GM23338 (cell line): ENCODE measurements around the gene F2. TPM values are rescaled to one million over a fixed set of nuclear protein-coding genes. Genes with fewer than 3 reads are reported as not detected.

ENCODE experiments used
- ATAC-seq: fragments of 200-7000 bp; cut with Tn5 transposase; 3 replicates; pipeline ENCODE4 v1.9.1; 2020
- DNase-seq: peaks from one replicate; pipeline ENCODE4 v3.0.0-alpha.2; 2015; ENCODE audit warnings: low spot score
- H2AFZ ChIP-seq: fragments of 200-600 bp; sonication (generic); 2 replicates; pipeline ENCODE4 v1.8.0; 2016; ENCODE audit warnings: antibody characterized with exemption, mild to moderate bottlenecking, moderate library complexity
- H3F3A ChIP-seq: fragments of 200-600 bp; sonication (generic); replicated peaks from 2 replicates; pipeline ENCODE4 v1.8.0; 2017; ENCODE audit warnings: antibody characterized with exemption, mixed run types, low read depth
- H3K27ac ChIP-seq: fragments of 200-600 bp; sonication (generic); 2 replicates; pipeline ENCODE4 v1.6.1; 2016; ENCODE audit warnings: low read depth
- H3K27me3 ChIP-seq: fragments of 200-600 bp; sonication (generic); 2 replicates; pipeline ENCODE4 v1.8.0; 2016; ENCODE audit warnings: mild to moderate bottlenecking, mixed run types, moderate library complexity; ENCODE audit not compliant: insufficient read depth
- H3K36me3 ChIP-seq: fragments of 200-600 bp; sonication (generic); 2 replicates; pipeline ENCODE4 v1.8.0; 2016; ENCODE audit warnings: mild to moderate bottlenecking; ENCODE audit not compliant: insufficient read depth
- H3K4me1 ChIP-seq: fragments of 200-600 bp; sonication (generic); 2 replicates; pipeline ENCODE4 v1.8.0; 2016; ENCODE audit warnings: mild to moderate bottlenecking, moderate library complexity; ENCODE audit not compliant: insufficient read depth
- H3K4me2 ChIP-seq: fragments of 200-600 bp; sonication (generic); 2 replicates; pipeline ENCODE4 v1.7.1; 2017; ENCODE audit warnings: mixed run types
- H3K4me3 ChIP-seq: fragments of 200-600 bp; sonication (generic); 2 replicates; pipeline ENCODE4 v1.6.1; 2016; ENCODE audit warnings: mixed run types
- H3K79me2 ChIP-seq: fragments of 200-600 bp; sonication (generic); replicated peaks from 2 replicates; pipeline ENCODE4 v1.8.0; 2017; ENCODE audit warnings: mild to moderate bottlenecking; ENCODE audit not compliant: insufficient read depth
- H3K9me2 ChIP-seq: fragments of 200-600 bp; sonication (generic); 2 replicates; pipeline ENCODE4 v1.8.0; 2017; ENCODE audit not compliant: insufficient read depth
- H4K20me1 ChIP-seq: fragments of 200-600 bp; sonication (generic); replicated peaks from 2 replicates; pipeline ENCODE4 v1.8.0; 2017; ENCODE audit warnings: mild to moderate bottlenecking; ENCODE audit not compliant: insufficient read depth
- H3K27ac Mint-ChIP-seq: 2 replicates; pipeline ENCODE4 v1.8.0; 2020; ENCODE audit warnings: inconsistent platforms, mild to moderate bottlenecking, moderate library complexity, mixed read lengths
- H3K27me3 Mint-ChIP-seq: 3 replicates; pipeline ENCODE4 v1.8.0; 2022; ENCODE audit warnings: low read depth, mild to moderate bottlenecking, moderate library complexity, mixed read lengths, inconsistent platforms; ENCODE audit not compliant: insufficient read depth, poor library complexity
- H3K36me3 Mint-ChIP-seq: 3 replicates; pipeline ENCODE4 v1.8.0; 2021; ENCODE audit warnings: low read depth, mild to moderate bottlenecking, inconsistent platforms, moderate library complexity, mixed read lengths
- H3K4me1 Mint-ChIP-seq: 3 replicates; pipeline ENCODE4 v1.8.0; 2020; ENCODE audit warnings: mild to moderate bottlenecking, inconsistent platforms, mixed read lengths
- H3K4me3 Mint-ChIP-seq: 3 replicates; pipeline ENCODE4 v1.8.0; 2021; ENCODE audit warnings: moderate library complexity, mild to moderate bottlenecking, inconsistent platforms, mixed read lengths
- H3K9me3 Mint-ChIP-seq: 3 replicates; pipeline ENCODE4 v1.8.0; 2020; ENCODE audit warnings: moderate library complexity, mild to moderate bottlenecking, inconsistent platforms, mixed read lengths
- ETS1 ChIP-seq: IDR thresholded peaks from 2 replicates; pipeline ENCODE4 v1.6.1; 2016; ENCODE audit warnings: antibody characterized with exemption
- EZH2phosphoT487 ChIP-seq: fragments of 200-600 bp; sonication (generic); IDR thresholded peaks from one replicate; pipeline ENCODE4 v1.8.1; 2018; ENCODE audit warnings: antibody characterized with exemption; ENCODE audit not compliant: unreplicated experiment
- JUNB ChIP-seq: IDR thresholded peaks from one replicate; pipeline ENCODE4 v1.6.1; 2016; ENCODE audit warnings: antibody characterized with exemption; ENCODE audit not compliant: unreplicated experiment
- NANOG ChIP-seq: IDR thresholded peaks from 2 replicates; pipeline ENCODE4 v1.6.1; 2016; ENCODE audit warnings: antibody characterized with exemption, borderline replicate concordance
- POLR2AphosphoS5 ChIP-seq: IDR thresholded peaks from 2 replicates; pipeline ENCODE4 v1.6.1; 2016; ENCODE audit warnings: antibody characterized with exemption, low read depth
- REST ChIP-seq: IDR thresholded peaks from one replicate; pipeline ENCODE4 v1.6.1; 2018; ENCODE audit warnings: antibody characterized with exemption; ENCODE audit not compliant: unreplicated experiment
- STAT1 ChIP-seq: IDR thresholded peaks from one replicate; pipeline ENCODE4 v1.6.1; 2016; ENCODE audit warnings: antibody characterized with exemption; ENCODE audit not compliant: unreplicated experiment
- ZNF114 ChIP-seq: fragments of 250-450 bp; sonication (Bioruptor Pico); IDR thresholded peaks from 2 replicates; pipeline ENCODE4 v1.5.0; 2020; ENCODE audit warnings: mild to moderate bottlenecking, moderate library complexity
- ZNF462 ChIP-seq: fragments of 250-450 bp; sonication (Bioruptor Pico); IDR thresholded peaks from 2 replicates; pipeline ENCODE4 v1.5.0; 2020; ENCODE audit warnings: mild to moderate bottlenecking, moderate library complexity
- polyA plus RNA-seq: library from polyadenylated mRNA; unstranded; fragments of >200 nt; fragmentation: Nextera tagmentation; extraction: Ambion mirVana; gene quantifications from 2 replicates; pipeline ENCODE4 v1.2.1, GENCODE V29; 2016
- total RNA-seq: library from RNA; depleted of rRNA; stranded (reverse); fragments of >200 nt; shearing (Covaris generic); gene quantifications from 2 replicates; pipeline ENCODE4 v1.2.3, GENCODE V29; 2014

F2 gene
- total and polyA plus RNA-seq, 2 experiments from 2014 or later: 0.21 TPM; not detected in 1

GRCh38 chr11:46727952-46728658 lies 9.1 kb downstream of the F2 start:
- ATAC-seq: no peak
- H3K27me3 ChIP-seq: no peaks in the 10 kb centered on the region
- no peak overlapping the region; the same call in 1 of the 2 replicates for H2AFZ ChIP-seq
- H3K36me3 Mint-ChIP-seq: no peaks in the 10 kb centered on the region
- H3K27ac Mint-ChIP-seq: no peak overlapping the region
- no peaks in the 10 kb centered on the region for H3K9me3 Mint-ChIP-seq
- H3K4me1 ChIP-seq: no peaks in the 10 kb centered on the region
- no peaks in the 10 kb centered on the region for H3K36me3 ChIP-seq
- no peak overlapping the region for H3K27ac ChIP-seq
- TF ChIP-seq ETS1 (no peak), EZH2phosphoT487 (no peak), STAT1 (no peak), ZNF114 (CRISPR knock-in tag) (no peak), REST (no peak), JUNB (no peak), NANOG (no peak)
- peaks cover 4% of the 10 kb centered on the region for H3K27me3 Mint-ChIP-seq
- no peaks in the 10 kb centered on the region for H3K9me2 ChIP-seq
- H3K79me2 ChIP-seq: no peaks in the 10 kb centered on the region
- peaks cover 7% of the 10 kb centered on the region for H3K4me1 Mint-ChIP-seq
- DNase-seq: no peak
- H4K20me1 ChIP-seq: no peaks in the 10 kb centered on the region
- H3F3A ChIP-seq: no peaks in the 10 kb centered on the region
- no peak overlapping the region for H3K4me3 Mint-ChIP-seq
- no peak overlapping the region for H3K4me3 ChIP-seq
- H3K4me2 ChIP-seq: no peak overlapping the region

GRCh38 chr11:46728659-46729040 lies 9.6 kb downstream of the F2 start:
- DNase-seq: no peak
- Mint-ChIP-seq H3K36me3 (no peaks in the 10 kb centered on the region), H3K4me3 (no peak overlapping the region), H3K27ac (no peak overlapping the region), H3K27me3 (peaks cover 4% of the 10 kb centered on the region), H3K9me3 (no peaks in the 10 kb centered on the region), H3K4me1 (peaks cover 7% of the 10 kb centered on the region)
- no peaks in the 10 kb centered on the region for H3K27me3 ChIP-seq
- no peak for ATAC-seq
- no peak overlapping the region for H3K4me3 ChIP-seq
- no peaks in the 10 kb centered on the region for H3K36me3 ChIP-seq
- H3K4me2 ChIP-seq: no peak overlapping the region
- H3K27ac ChIP-seq: no peak overlapping the region
- no peaks in the 10 kb centered on the region for H3K9me2 ChIP-seq
- no peaks in the 10 kb centered on the region for H3K79me2 ChIP-seq
- no peaks in the 10 kb centered on the region for H4K20me1 ChIP-seq
- H2AFZ ChIP-seq: no peak overlapping the region; the same call in 1 of the 2 replicates
- no peaks in the 10 kb centered on the region for H3F3A ChIP-seq
- no peaks in the 10 kb centered on the region for H3K4me1 ChIP-seq
- TF ChIP-seq STAT1 (no peak), POLR2AphosphoS5 (no peak), NANOG (no peak), EZH2phosphoT487 (no peak), JUNB (no peak), ZNF462 (CRISPR knock-in tag) (no peak), ZNF114 (CRISPR knock-in tag) (no peak)
